ENCODE data around the gene MRPL23. TPM values are rescaled to one million over a fixed set of nuclear protein-coding genes. Genes with fewer than 3 reads are reported as not detected.

The MRPL23 gene
- total RNA-seq, 2 donors from 2014 or later, result 69.9 to 109 TPM

DNA sequence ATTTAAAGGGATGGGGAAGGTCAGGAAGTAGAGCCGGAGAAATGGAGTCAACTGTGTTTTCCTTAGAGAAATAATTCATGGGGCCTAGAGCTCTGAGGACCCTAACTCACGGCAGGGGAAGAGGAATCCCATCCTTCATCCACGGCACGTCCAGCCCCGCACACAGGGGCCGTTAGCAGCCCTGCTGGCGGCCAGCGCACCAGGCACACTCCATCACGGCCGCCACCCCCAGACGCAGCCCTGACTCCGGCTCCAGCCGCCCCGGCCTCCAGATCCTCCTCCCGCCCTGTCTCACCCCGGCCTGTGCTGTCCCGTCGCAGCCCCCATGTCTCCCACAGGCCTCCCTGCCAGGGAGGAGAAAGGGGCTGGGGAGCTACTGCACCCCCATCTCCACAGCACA, 11.2 kb downstream of the MRPL23 start:
- H3K27me3 ChIP-seq (ENCODE audit: control insufficient read depth, insufficient read depth, low read length, poor library complexity, severe bottlenecking), result no peaks in the 10 kb centered on the region
- TF ChIP-seq, protein P1, sequence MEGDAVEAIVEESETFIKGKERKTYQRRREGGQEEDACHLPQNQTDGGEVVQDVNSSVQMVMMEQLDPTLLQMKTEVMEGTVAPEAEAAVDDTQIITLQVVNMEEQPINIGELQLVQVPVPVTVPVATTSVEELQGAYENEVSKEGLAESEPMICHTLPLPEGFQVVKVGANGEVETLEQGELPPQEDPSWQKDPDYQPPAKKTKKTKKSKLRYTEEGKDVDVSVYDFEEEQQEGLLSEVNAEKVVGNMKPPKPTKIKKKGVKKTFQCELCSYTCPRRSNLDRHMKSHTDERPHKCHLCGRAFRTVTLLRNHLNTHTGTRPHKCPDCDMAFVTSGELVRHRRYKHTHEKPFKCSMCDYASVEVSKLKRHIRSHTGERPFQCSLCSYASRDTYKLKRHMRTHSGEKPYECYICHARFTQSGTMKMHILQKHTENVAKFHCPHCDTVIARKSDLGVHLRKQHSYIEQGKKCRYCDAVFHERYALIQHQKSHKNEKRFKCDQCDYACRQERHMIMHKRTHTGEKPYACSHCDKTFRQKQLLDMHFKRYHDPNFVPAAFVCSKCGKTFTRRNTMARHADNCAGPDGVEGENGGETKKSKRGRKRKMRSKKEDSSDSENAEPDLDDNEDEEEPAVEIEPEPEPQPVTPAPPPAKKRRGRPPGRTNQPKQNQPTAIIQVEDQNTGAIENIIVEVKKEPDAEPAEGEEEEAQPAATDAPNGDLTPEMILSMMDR (conservative IDR thresholded peaks at IDR 0.05), result no peak
- Mint-ChIP-seq H3K4me1 (no peaks in the 10 kb centered on the region), H3K36me3 (ENCODE audit: low read depth) (no peaks in the 10 kb centered on the region), H3K27ac (no peak overlapping the region), H3K4me3 (no peak overlapping the region), H3K27me3 (ENCODE audit: insufficient read depth) (no peaks in the 10 kb centered on the region), H3K9me3 (no peaks in the 10 kb centered on the region)
- H3K9ac ChIP-seq (ENCODE audit: extremely low read depth, low read length, poor library complexity, severe bottlenecking), result no peak overlapping the region
- no peak overlapping the region for H3K4me3 ChIP-seq (ENCODE audit: low read length)
- no peaks in the 10 kb centered on the region for H3K36me3 ChIP-seq (ENCODE audit: control insufficient read depth, insufficient read depth, low read length)
- no peak overlapping the region for H3K27ac ChIP-seq (ENCODE audit: low read depth, low read length)
- no peaks in the 10 kb centered on the region for H3K4me1 ChIP-seq (ENCODE audit: control insufficient read depth, insufficient read depth, low read length)
- H3K9me3 ChIP-seq (ENCODE audit: control insufficient read depth, low read length), result no peaks in the 10 kb centered on the region
- DNase-seq, result no peak
- no CpG with 5 or more reads among the region's 18 CpGs for WGBS, 2 experiments (ENCODE audit: insufficient coverage in 1 of 2, insufficient read length in 1 of 2)

DNA sequence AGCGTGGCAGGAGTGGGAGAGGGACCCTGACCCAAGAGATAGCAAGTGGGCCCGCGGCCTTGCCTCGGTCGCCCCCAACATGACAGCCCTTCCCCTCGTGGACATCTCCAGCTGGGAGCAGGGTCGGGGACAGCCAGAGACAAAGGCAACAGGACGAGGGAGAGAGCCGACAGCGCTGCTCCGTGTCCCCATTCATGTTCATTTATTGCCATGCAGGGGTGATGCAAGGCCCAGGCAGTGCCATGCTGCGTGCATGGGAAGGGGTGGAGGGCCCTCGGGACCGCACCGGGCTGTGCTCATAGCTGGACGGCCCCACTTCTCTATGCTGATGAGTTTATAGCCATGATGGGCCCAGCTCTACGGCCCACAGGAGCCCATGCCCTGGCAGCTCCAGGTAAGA, 12.7 kb downstream of the MRPL23 start:
- Histone ChIP-seq H3K4me1 (ENCODE audit: control insufficient read depth, insufficient read depth, low read length) (no peaks in the 10 kb centered on the region), H3K36me3 (ENCODE audit: control insufficient read depth, insufficient read depth, low read length) (no peaks in the 10 kb centered on the region), H3K9ac (ENCODE audit: extremely low read depth, low read length, poor library complexity, severe bottlenecking) (no peak overlapping the region), H3K9me3 (ENCODE audit: control insufficient read depth, low read length) (no peaks in the 10 kb centered on the region), H3K27me3 (ENCODE audit: control insufficient read depth, insufficient read depth, low read length, poor library complexity, severe bottlenecking) (no peaks in the 10 kb centered on the region), H3K4me3 (ENCODE audit: low read length) (no peak overlapping the region), H3K27ac (ENCODE audit: low read depth, low read length) (no peak overlapping the region)
- no peaks in the 10 kb centered on the region for H3K4me1 Mint-ChIP-seq
- no peak overlapping the region for H3K27ac Mint-ChIP-seq
- no peak for DNase-seq
- no peak overlapping the region for H3K4me3 Mint-ChIP-seq
- WGBS, 2 experiments (ENCODE audit: insufficient coverage in 1 of 2, insufficient read length in 1 of 2), result 80% methylated on average over 3 of the region's 17 CpGs; no CpG with 5 or more reads in 1 of the 2 experiments
- no peaks in the 10 kb centered on the region for H3K27me3 Mint-ChIP-seq (ENCODE audit: insufficient read depth)
- no peaks in the 10 kb centered on the region for H3K36me3 Mint-ChIP-seq (ENCODE audit: low read depth)
- no peaks in the 10 kb centered on the region for H3K9me3 Mint-ChIP-seq
- TF ChIP-seq, protein P1 (conservative IDR thresholded peaks at IDR 0.05), result no peak

DNA sequence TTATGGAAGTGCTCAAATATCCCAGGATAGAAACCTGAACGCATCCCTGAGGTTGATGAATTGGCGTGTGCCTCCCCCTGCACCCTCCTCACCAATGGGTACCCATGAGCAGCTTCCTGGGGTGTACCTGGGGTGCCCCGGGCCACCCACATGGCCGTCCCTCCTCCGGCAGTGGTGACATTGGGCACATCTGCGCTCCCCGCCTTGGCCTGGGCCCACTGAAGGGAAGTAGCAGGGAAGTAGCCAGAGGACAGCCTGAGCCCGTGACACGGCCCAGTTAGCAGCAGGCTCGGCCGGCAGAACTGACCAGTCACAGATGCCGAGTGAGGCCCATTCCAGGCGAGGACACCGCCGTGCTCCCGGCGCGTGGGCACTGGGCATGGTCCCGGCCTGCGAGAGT, 16.7 kb downstream of the MRPL23 start:
- H3K4me3 Mint-ChIP-seq, result no peak overlapping the region
- no CpG with 5 or more reads among the region's 20 CpGs for WGBS, 2 experiments (ENCODE audit: insufficient coverage in 1 of 2, insufficient read length in 1 of 2)

More for the DNA sequence above, 16.7 kb downstream of the MRPL23 start:
- H3K4me1 ChIP-seq (ENCODE audit: control insufficient read depth, insufficient read depth, low read length), result no peaks in the 10 kb centered on the region
- no peak overlapping the region for H3K4me3 ChIP-seq (ENCODE audit: low read length)
- Mint-ChIP-seq H3K27me3 (ENCODE audit: insufficient read depth) (no peaks in the 10 kb centered on the region), H3K9me3 (no peaks in the 10 kb centered on the region), H3K4me1 (no peaks in the 10 kb centered on the region), H3K36me3 (ENCODE audit: low read depth) (no peaks in the 10 kb centered on the region), H3K27ac (no peak overlapping the region)
- H3K27me3 ChIP-seq (ENCODE audit: control insufficient read depth, insufficient read depth, low read length, poor library complexity, severe bottlenecking), result no peaks in the 10 kb centered on the region
- H3K9me3 ChIP-seq (ENCODE audit: control insufficient read depth, low read length), result no peaks in the 10 kb centered on the region
- DNase-seq, result no peak
- no peak overlapping the region for H3K9ac ChIP-seq (ENCODE audit: extremely low read depth, low read length, poor library complexity, severe bottlenecking)
- H3K36me3 ChIP-seq (ENCODE audit: control insufficient read depth, insufficient read depth, low read length), result no peaks in the 10 kb centered on the region
- H3K27ac ChIP-seq (ENCODE audit: low read depth, low read length), result no peak overlapping the region
- TF ChIP-seq, protein P1 (conservative IDR thresholded peaks at IDR 0.05), result no peak
